ENCODE data around the gene PPARG.

The PPARG gene

DNA sequence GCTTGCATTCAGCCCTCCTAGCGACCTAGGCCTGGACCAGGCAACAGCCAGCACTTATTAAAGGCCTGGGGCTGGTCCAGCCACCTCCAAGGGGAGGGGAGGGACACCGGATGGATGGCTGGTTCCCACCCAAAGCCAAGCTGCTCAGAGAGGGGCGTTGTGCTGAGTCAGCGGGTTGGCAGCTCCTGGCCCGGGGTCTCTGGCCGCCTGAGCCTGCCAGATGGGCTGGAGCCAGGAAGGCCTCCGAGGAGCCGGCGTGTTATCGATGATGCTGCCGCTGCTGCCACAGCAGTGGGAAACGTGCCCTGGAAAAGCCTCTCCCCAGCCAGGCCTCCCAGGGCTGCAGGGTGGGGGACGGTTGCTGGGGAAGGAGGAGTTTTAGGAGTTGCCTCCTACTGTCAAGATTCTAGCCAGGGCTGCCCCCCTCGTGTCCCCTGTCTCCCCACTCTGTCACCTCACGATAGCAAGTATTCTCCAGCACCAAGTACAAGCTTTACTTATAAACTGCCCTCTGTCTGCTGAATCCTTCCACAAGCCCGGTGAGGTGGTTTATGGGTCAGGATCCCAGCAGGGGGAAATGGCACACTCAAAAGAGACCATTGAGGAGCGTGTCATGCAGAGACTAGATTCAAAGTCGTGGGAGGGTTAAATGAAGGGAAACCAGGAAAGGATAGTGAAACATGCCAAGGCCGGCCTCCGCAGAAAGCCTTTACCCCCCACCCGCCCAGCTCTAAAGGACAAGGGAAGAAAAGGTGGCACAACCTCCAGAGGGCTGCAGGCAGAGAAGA lies 152.3 kb downstream of the PPARG start:
- DNase-seq (ENCODE audit: low spot score): no peak
- in situ Hi-C loops (cut with MboI; ENCODE audit: low sequenced_read_pairs, unreplicated experiment): no loop called here
- TF ChIP-seq, protein P1, sequence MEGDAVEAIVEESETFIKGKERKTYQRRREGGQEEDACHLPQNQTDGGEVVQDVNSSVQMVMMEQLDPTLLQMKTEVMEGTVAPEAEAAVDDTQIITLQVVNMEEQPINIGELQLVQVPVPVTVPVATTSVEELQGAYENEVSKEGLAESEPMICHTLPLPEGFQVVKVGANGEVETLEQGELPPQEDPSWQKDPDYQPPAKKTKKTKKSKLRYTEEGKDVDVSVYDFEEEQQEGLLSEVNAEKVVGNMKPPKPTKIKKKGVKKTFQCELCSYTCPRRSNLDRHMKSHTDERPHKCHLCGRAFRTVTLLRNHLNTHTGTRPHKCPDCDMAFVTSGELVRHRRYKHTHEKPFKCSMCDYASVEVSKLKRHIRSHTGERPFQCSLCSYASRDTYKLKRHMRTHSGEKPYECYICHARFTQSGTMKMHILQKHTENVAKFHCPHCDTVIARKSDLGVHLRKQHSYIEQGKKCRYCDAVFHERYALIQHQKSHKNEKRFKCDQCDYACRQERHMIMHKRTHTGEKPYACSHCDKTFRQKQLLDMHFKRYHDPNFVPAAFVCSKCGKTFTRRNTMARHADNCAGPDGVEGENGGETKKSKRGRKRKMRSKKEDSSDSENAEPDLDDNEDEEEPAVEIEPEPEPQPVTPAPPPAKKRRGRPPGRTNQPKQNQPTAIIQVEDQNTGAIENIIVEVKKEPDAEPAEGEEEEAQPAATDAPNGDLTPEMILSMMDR (IDR thresholded peaks at IDR 0.05; ENCODE audit: borderline replicate concordance, control extremely low read depth, extremely low read depth, insufficient read depth, missing control alignments): no peak

DNA sequence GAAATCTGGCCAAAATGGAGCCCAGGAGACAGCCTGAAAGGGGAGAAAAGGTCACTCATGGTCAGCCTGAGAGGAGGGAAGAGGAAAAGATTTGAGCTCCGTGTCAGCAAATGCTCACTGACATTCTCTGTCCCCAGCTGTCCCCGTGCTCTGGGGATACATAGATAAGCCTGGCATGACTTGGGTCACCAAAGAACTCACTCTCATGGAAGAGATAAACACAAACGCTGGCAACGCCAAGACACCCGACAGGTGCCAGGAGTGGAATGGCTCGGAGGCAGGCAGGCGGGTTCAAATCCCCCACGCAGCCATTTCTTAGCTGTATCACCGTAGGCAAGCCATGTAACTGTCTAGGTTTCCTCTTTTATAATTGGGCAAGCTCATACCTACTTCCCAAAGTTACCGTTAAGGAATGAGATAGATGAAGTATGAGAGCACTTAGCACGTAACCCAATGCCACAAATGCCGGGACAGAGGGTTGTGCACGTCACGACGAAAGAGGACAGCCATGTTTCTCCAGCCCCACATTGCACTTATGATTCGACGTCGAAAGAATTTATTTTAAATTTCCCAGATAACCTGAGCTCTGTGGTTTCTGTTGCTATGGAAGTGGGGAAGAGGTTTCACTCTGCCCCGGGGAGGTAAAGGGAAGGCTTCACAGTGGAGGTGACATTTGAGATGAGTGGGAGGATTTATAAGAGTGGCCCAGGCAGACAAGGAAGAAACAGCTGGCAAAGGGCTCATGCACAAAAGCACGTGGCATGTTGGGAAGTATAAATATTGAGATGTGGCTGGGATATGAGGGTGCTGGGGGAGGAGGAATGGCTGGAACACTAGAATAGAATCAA lies 154.0 kb downstream of the PPARG start:
- no peak for DNase-seq (ENCODE audit: low spot score)
- in situ Hi-C loops (cut with MboI; ENCODE audit: low sequenced_read_pairs, unreplicated experiment): no loop called here
- TF ChIP-seq, protein P1 (IDR thresholded peaks at IDR 0.05; ENCODE audit: borderline replicate concordance, control extremely low read depth, extremely low read depth, insufficient read depth, missing control alignments): no peak

DNA sequence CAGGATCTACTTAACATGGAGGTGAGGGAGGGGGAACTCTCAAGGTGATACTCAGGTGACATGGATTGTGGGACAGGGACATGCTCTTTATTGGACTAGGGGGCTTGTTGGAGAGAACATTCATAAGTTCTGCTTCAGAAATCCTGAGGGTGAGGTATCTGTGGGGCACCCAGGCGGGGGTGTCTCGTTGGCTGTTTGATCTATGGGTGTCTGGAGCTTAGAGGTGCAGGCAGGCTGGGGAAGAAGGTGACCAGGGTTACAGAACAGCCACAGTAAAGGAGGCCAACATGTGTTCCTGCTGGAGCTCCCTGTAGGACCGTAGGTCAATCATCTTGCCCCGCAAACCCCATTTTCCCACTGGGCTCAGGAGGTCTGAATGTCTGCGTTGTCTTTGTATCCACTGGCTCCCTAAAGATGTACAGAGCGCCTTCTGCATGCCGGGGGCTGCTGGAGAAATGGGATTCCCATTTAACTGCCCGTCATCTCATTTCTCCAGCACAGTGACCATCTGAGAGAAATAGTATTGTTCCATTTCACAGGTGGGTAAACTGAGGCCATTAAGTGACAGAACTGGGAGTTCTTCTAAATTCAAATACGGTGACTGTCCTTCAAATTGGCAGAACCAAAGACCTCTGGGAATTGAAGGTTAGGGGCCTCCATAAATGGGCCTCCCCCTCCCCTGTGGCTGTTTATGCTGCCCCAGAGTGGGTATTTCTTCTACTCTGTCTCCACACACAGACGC lies 155.1 kb downstream of the PPARG start:
- TF ChIP-seq, protein P1 (IDR thresholded peaks at IDR 0.05; ENCODE audit: borderline replicate concordance, control extremely low read depth, extremely low read depth, insufficient read depth, missing control alignments): no peak
- in situ Hi-C loops (cut with MboI; ENCODE audit: low sequenced_read_pairs, unreplicated experiment): no loop called here
- DNase-seq (ENCODE audit: low spot score): no peak

DNA sequence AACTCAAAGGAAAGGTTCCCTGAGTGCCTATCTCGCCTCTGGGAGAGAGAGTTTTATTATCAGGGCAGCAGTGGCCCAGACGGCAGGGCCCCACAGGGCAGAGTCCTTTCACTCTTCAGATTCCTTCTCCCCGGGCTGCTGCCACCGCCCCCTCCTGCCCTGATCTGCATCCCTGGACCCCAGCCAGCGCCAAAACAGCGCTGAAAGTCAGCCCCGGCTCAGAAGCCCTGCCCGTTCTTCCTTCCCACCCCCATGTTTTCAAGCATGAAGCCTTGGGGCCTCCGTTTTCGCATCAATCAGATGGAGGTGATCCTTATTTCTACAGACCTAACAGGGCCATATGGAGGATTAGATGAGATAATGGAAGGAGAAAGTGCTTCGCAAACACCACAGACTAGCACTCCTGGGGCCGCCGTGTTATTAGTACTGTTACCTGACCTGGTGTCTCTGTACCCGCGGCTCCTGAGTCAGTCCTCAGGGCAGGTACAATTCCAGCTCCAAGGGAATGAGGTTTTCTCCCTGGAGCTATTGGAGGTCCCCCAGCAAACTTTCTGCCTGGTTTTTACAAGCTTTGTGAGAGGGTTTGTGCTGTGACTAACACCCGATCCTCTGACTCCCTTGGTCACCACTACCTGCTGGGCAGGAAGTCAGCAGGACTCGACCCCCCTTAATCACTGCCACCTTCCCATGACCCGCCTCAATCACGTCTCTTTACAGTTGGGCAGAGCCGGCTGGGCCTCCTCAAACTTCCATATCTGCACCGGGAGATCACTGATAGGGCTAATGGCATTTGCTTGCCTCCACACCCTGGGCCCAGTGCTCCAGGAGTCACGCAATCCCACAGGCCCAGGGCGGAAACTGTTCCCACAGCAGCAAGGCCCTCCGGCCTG lies 156.0 kb downstream of the PPARG start:
- TF ChIP-seq, protein P1 (IDR thresholded peaks at IDR 0.05; ENCODE audit: borderline replicate concordance, control extremely low read depth, extremely low read depth, insufficient read depth, missing control alignments): no peak
- in situ Hi-C loops (cut with MboI; ENCODE audit: low sequenced_read_pairs, unreplicated experiment): no loop called here
- DNase-seq (ENCODE audit: low spot score): no peak

DNA sequence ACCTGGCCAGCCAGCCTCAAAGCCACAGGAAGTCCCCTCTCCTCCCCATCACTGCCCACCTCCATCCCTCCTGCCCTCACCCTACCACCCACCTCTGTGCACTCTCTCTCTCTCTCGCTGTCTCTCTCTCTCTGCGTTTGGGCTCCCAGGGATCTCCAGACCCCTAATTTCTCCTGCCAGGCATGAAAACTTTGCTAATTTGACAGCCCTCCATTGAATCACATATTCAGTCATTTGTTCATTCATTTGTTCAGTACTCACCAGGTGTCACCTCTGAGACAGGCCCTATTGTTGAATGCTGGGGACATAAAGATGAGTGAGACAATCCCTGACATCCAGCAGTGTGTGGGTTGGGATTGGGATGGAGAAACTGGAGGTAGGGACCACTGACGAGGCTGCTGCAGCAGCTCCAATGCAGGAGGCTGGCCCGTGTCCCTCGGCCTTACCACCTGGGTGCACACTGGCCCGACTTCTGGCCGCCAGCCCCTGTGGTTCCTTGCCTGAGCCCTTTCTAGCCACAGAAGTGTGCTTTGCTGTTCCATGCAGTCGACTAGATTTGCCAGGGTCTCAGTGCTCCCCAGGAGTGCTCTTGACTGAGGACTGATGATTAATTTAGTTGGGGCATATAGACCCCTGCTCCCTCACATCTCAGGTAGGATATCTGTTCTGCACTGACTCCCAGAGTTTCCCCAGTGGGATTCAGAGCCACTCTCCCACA lies 156.8 kb downstream of the PPARG start:
- in situ Hi-C loops (cut with MboI; ENCODE audit: low sequenced_read_pairs, unreplicated experiment): no loop called here
- TF ChIP-seq, protein P1 (IDR thresholded peaks at IDR 0.05; ENCODE audit: borderline replicate concordance, control extremely low read depth, extremely low read depth, insufficient read depth, missing control alignments): no peak
- no peak for DNase-seq (ENCODE audit: low spot score)
